Measurements from ENCODE around the gene DCTN5.
A peak's percentile ranks its signal among the peaks of the same experiment; 100 is the strongest.
"Not testable (repeated sequence)": the region's sequence is repeated elsewhere in the genome, so short reads cannot be mapped to it uniquely, and the experiment has no call there.

Gene DCTN5

GRCh38 chr16:23694644-23695373 is 53.5 kb downstream of the DCTN5 start:
- no peak for DNase-seq

- DNase-seq, result no peak
Measured at GRCh38 chr16:23695756-23696155, 54.5 kb downstream of the DCTN5 start.

- DNase-seq, result peak in 1 of 5 donors; percentile 9
Measured at GRCh38 chr16:23699100-23699499, 57.8 kb downstream of the DCTN5 start.

DNA sequence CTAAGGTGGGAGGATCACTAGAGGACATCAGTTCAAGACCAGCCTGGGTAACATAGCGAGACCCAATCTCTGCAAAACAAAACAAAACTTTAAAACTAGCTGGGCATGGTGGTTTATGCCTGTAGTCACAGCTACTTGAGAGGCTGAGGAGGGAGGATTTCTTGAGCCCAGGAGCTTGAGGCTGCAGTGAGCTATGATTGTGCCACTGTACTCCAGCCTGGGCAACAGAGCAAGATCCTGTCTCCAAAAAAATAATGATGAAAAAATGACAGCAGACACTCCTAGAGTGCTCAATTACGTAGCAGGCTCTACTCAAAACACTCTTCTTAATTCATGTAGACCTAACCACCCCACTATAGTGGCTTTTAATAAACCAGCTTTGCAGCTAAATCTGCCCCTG is 58.8 kb downstream of the DCTN5 start:
- no peak for DNase-seq

DNA sequence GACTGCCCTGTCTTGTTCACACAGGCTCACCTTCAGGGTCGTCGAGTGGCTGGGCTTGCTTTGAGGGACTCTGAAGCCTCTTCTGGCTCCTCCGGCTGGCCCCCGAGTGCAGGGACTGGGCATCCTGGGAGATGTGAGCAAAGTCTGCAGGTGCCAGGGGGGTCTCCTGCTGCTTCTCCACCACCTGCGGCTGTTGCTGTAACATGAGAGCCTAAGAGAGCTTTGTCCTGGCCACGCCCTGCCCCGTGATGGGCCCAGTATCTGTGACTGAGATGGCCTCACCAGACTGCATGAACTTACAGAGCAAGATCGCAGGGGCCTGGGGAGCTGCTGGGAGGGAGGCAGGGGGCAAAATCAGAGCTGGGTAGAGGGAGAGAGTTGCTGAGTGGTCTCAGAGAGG is 59.2 kb downstream of the DCTN5 start:
- DNase-seq, result no peak

DNA sequence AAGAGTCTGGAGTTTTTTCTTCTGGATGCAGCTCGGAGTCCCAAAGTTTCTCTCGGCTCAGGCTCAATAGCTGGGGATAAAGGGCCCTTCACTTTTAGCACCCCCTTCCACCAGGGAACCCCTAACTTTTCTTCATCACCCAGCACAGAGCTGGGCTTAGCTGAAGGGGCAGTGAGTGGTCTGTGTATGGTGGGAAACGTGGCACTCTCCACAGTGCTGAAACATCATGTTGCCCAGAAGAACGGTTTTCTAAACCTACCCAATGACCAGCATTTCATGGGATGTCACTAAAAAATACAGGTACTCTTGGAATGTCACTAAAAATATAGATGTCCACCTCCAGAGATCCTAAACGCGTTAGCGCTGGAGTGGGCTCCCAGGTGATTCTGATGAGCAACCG is 59.8 kb downstream of the DCTN5 start:
- no peak for DNase-seq

DNA sequence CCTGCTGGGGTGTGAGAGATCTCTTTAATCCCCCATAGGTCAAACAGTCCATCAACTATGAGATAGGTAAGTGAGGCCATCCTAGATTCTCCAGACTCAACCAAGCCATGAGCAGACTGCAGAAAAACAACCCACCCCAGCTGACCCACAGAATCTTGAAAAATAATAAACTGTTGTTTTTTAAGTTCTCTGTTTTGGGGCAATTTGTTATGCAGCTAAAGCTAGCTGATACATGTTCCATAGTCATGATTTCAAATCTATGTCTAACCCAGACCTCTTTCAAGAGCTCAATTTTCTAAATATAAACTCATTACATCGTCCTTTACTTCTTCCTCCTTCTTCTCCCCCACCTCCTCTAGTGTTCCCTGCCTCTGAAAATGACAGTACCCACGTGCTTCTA is 61.7 kb downstream of the DCTN5 start:
- no peak for DNase-seq

GRCh38 chr16:23704772-23705516 is 63.7 kb downstream of the DCTN5 start:
- no peak for DNase-seq

- no peak for DNase-seq
Measured at GRCh38 chr16:23705517-23705902, 64.2 kb downstream of the DCTN5 start.

- DNase-seq, result no peak
Measured at GRCh38 chr16:23706439-23706838, 65.2 kb downstream of the DCTN5 start.

DNA sequence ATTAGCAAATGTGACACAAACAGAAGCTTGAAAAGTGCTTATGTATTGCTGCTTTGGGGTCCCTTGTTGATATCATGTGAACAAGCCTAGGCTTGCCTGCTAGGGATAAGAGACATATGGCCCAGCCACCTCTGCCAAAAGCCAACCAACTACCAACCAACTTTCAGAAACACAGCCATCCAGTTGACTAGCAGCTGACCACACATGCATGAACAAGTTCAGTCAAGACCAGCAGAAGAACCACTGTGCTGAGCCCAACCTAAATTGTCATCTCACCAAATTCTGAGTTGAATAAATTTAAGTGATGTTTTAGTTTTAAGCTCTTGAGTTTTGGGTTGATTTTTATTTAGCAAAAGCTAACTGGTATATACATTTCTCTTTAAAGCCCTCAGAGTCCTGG is 68.3 kb downstream of the DCTN5 start:
- no peak for DNase-seq

GRCh38 chr16:23710008-23710407 is 68.7 kb downstream of the DCTN5 start:
- no peak for DNase-seq

DNA sequence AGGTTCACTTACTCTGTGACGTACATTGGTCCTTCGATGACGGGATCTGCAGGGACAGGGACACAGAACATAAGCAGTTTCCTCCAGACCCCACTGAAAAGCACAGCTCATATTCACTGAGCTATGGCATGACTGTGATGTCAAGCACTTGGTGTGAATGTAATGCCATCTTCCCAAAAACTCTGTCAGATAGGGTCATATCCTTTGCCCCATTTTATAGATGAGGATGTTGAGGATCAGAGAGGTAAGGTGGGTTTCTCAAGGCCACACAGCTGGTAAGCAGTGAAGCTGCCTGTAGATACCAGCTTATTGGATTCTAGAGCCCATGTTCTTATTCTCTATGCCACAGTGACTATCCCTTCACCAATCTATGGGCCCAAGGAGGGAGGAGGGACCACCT is 69.2 kb downstream of the DCTN5 start:
- no peak for DNase-seq

DNA sequence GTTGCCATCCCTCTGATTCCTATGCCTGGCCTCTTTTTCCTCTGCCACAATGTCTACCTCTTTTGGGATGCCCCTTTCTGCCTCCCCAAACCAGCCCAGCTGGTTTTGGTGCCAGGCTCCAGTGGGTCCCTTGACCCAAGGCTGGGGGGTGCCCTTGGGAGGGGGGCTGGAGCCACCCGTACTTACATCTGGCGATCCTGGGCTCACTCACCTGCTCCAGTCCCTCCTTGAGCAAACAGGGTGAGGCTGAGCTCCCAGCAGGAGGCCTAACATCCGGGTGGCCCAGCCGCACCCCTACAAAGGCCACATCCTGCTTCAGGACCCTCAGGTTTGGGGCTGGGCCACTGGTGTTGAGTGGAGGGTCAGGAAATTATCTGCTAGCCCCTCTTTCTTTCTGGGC is 70.5 kb downstream of the DCTN5 start:
- no peak for DNase-seq

DNA sequence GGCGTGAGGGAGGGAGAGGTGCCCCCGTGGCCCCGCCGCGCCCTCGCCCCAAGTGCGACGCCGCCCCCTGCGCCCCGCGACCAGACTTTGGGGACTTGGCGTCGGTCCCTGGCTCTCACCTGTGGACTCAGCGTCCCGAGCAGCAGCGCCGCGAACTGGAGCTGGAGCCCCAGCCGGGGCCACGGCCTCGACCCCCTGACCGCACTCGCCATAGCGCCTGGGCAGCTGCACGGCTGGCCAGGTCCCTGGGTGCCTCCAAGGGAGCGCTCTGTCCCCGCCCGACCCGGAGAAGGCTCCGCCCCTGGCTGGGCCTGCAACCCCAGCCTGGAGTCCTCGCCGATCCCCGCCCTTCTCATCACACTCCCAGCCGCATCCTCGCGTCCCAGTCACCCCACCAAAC is 71.7 kb downstream of the DCTN5 start, which contains the start of gene ERN2:
Gene ERN2 (minus strand): TSS at position 247 of the 400 bp plus-strand sequence. CDS start 35 bp downstream, at position 212.
- DNase-seq, result no peak

DNA sequence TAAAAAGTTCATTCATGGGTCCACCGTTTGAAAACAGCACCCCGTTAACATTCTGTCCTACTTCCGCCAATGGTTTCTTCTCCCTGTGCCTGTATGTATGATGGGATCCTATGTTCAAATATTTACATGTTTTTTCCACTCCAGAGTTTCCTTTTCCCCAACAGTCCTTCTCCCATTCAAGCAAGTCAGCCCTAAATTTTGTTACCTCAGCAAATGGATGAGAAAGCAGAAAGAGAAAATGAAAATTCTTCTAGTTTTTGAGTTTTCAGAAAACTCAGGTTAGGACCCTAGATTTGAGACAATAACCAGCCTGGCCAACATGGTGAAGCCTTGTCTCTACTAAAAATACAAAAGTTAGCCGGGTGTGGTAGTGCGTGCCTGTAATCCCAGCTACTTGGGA is 75.2 kb downstream of the DCTN5 start:
- DNase-seq, result no peak

DNA sequence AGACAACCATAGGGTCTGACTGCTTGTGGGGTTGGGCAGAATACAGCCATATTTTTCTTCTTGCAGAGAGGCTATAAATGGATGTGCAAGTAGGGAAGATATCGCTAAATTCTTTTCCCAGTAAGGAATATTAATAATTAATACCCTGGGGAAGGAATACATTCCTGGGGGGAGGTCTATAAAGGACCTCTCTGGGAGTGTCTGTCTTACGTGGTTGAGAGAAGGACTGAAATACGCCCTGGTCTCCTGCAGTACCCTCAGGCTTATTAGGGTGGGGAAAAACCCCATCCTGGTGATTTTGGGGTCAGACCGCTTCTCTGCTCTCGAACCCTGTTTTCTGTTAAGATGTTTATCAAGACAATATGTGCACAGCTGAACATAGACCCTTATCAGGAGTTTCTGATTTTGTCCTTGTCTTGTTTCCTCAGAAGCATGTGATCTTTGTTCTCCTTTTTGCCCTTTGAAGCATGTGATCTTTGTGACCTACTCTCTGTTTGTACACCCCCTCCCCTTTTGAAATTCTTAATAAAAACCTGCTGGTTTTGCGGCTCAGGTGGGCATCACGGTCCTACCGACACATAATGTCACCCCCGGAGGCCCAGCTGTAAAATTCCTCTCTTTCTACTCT is 81.5 kb downstream of the DCTN5 start:
- DNase-seq, result not testable (repeated sequence)

GRCh38 chr16:23724096-23724784 is 83.0 kb downstream of the DCTN5 start:
- DNase-seq, result no peak

- DNase-seq, result no peak
Measured at GRCh38 chr16:23724785-23725131, 83.5 kb downstream of the DCTN5 start.

DNA sequence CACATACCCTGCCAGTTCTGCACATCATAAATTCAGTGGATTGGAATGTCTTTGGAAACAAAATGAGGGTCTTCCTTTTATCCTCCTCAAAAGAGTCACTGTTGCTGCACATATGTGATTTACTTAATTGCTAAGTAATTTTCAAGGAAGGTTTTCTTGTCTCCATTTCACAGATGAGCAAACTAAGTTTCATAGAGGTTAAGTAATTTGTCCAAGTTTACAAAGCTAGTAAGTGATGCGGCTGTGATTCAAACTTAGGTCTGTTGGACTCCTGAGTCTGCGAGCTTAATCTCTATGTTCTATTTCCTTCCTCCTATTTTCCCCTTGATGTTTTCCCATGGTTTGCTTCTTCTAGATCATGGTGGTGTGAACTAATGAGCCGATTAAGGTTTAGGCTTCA is 85.4 kb downstream of the DCTN5 start:
- no peak for DNase-seq
